NCI-H2107 treated with DMSO at 0.1 percent for 48 hours (cell line): ENCODE data around the gene IL1RAPL1.

ENCODE experiments used
- DNase-seq: peaks from one replicate; lab custom pipeline; 2025; ENCODE audit not compliant: unreplicated experiment; lab: John Stamatoyannopoulos, UW

IL1RAPL1 gene

GRCh38 chrX:29627833-29628232 is 1040.6 kb downstream of the IL1RAPL1 start:
- no peak for DNase-seq

GRCh38 chrX:29634516-29634915 is 1047.3 kb downstream of the IL1RAPL1 start:
- DNase-seq = no peak

GRCh38 chrX:29636331-29636730 is 1049.1 kb downstream of the IL1RAPL1 start:
- no peak for DNase-seq

GRCh38 chrX:29640106-29640505 is 1052.9 kb downstream of the IL1RAPL1 start:
- no peak for DNase-seq

- no peak for DNase-seq
Observed at GRCh38 chrX:29641461-29641860, 1054.2 kb downstream of the IL1RAPL1 start.

GRCh38 chrX:29643181-29643580 is 1055.9 kb downstream of the IL1RAPL1 start:
- DNase-seq = no peak

GRCh38 chrX:29648161-29648560 is 1060.9 kb downstream of the IL1RAPL1 start:
- DNase-seq = no peak

GRCh38 chrX:29652484-29652883 is 1065.2 kb downstream of the IL1RAPL1 start:
- DNase-seq = no peak

GRCh38 chrX:29653721-29654120 is 1066.5 kb downstream of the IL1RAPL1 start:
- no peak for DNase-seq

GRCh38 chrX:29659911-29660310 is 1072.7 kb downstream of the IL1RAPL1 start:
- no peak for DNase-seq

- no peak for DNase-seq
Observed at GRCh38 chrX:29661290-29661689, 1074.0 kb downstream of the IL1RAPL1 start.

GRCh38 chrX:29662101-29662500 is 1074.9 kb downstream of the IL1RAPL1 start:
- DNase-seq = no peak

GRCh38 chrX:29662759-29663503 is 1075.7 kb downstream of the IL1RAPL1 start:
- no peak for DNase-seq

GRCh38 chrX:29665532-29665931 is 1078.3 kb downstream of the IL1RAPL1 start:
- DNase-seq = no peak

GRCh38 chrX:29666366-29666765 is 1079.1 kb downstream of the IL1RAPL1 start:
- no peak for DNase-seq

- DNase-seq = no peak
Observed at GRCh38 chrX:29671421-29671820, 1084.2 kb downstream of the IL1RAPL1 start.

GRCh38 chrX:29687687-29688086 is 1100.4 kb downstream of the IL1RAPL1 start:
- DNase-seq = no peak

- DNase-seq = no peak
Observed at GRCh38 chrX:29690061-29690460, 1102.8 kb downstream of the IL1RAPL1 start.

GRCh38 chrX:29691044-29691443 is 1103.8 kb downstream of the IL1RAPL1 start:
- DNase-seq = no peak

- no peak for DNase-seq
Observed at GRCh38 chrX:29693912-29694311, 1106.7 kb downstream of the IL1RAPL1 start.

- DNase-seq = no peak
Observed at GRCh38 chrX:29699239-29699638, 1112.0 kb downstream of the IL1RAPL1 start.

- no peak for DNase-seq
Observed at GRCh38 chrX:29707088-29707487, 1119.8 kb downstream of the IL1RAPL1 start.

- no peak for DNase-seq
Observed at GRCh38 chrX:29721152-29721551, 1133.9 kb downstream of the IL1RAPL1 start.
